Suppressor macrophage treated with lipopolysaccharide for 4 hours (primary cell): Measurements from ENCODE around the gene FBXL17.

Source experiments
- DNase-seq: peaks from one replicate; pipeline ENCODE4 v3.0.0-alpha.2; 2020

FBXL17 gene

DNA sequence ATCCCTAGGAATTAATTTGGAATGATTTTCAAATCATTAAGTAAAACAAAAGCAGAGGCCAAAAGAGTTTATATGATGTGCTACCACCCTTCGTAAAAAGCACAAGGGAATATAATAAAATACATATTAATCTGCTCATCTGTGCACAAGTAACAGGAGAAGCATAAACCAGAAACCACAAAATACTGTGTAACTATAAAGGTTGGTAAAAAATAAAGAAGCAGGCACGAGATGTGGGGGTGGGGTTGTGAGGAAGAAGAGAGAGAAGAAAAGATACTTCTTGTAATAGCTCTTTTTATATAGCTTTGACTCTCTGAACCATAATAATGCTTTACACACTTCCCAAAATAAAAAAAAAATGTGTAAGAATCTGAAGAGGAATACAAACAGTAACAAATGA is 496.3 kb downstream of the FBXL17 start:
- no peak for DNase-seq

DNA sequence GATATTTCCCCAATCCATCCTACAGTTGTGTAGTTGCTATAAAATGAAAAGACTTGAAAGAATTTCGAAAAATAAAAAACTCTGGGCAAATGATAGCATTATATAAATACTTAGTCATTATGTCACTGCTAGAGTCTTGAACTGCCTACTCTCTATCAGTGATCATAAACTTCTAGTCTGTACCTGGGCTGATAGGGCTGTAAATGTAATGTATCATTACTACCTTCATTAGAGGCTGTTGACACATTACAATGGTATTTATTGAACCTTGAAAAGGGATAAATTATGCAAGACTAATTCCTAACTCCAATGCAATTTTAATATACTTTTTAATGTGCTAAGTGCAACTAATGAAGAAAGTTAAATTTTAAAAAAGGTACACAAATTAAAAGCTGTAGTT is 497.0 kb downstream of the FBXL17 start:
- no peak for DNase-seq

DNA sequence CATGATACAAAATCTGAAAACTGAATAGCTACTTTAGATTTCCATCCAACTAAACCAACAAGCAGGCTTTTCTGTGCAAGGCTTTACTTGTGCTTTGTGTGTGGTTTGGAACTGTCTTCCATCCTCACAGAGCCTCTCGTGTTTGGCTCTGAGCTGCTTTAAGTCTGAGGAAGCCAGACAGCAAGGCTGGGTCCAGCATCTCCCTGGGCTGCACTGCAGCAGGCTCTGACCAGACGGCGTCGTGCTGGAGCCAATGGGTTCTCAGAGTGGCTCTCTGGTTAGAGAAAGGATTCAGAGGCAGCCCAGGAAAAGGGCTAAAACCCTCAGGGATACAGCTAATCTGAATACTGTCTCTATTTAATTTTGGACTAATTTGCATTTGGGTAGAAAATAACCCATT is 503.2 kb downstream of the FBXL17 start:
- DNase-seq = no peak

DNA sequence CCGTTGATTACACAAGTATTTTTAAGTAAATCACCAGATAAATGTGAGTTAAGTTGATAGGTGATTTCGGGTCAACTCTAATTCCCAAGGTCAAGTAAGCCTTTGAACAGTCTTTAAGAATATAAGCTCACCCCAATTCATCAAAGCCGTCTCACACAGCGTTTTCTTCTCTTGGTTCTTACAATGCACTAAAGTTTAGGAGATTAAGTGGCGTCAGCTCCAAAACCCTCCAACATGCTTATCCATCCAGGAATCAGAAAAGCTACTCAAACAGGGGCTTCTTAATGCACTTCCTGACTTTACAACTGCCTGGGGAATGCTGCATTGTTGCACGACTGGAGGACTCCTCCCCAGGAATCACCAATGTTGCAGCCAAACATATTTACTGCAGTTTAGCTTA is 505.0 kb downstream of the FBXL17 start:
- DNase-seq = no peak

DNA sequence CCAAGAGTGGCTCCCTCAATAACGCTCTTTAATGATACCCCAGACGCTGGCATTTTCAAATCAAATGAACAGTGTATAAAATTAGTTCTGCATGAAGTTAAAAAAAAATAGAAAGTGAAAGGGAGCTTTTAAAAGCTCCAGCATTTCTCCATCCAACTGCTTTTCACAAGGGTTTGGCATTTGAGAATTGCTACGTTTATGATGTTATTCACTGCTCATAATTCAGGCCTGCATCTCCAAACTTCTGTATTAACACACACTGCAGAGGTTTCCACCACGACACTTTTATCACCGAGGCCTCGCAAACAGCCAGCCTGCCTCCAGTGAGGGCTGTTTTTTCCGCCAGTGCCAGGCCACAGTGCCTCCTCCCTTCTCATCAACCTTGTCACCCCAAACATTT is 505.6 kb downstream of the FBXL17 start:
- no peak for DNase-seq

DNA sequence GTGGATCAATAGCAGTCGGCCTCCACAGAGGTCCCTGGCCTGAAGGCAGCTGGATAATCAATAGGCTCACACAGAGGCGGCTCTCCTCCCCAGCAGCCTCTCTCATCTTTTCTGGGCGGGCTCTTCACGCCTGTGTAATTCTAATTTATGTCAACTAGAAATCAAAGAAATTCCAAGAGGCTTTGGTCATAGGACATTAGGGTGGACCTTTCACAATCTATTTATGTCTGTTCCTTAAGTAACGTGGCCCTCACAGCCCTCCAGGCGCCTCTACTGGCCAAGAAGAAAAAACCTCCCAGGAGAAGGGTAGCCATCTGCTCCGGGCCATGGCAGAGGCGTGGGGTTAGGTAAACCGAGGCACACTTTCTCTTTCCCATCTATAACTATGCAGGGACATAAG is 506.1 kb downstream of the FBXL17 start:
- DNase-seq = no peak

DNA sequence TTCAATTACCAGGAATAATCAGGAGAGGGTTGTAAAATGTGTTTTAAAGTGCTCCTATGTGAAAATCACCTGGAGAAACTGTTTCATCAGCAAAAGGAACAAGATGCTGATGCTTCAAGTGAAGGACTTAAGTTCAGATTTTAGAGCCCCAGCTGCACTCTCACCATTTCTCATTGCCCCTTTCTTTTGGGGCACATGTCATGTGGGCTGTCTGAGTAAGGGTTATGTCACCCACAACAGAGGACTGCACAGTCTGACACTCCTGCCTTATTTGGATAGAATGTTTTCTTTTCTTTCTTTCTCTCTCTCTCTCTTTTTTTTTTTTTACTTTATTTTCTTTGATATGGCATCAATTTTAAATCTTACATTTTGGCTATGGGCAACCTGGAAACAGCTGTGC is 507.1 kb downstream of the FBXL17 start:
- no peak for DNase-seq

DNA sequence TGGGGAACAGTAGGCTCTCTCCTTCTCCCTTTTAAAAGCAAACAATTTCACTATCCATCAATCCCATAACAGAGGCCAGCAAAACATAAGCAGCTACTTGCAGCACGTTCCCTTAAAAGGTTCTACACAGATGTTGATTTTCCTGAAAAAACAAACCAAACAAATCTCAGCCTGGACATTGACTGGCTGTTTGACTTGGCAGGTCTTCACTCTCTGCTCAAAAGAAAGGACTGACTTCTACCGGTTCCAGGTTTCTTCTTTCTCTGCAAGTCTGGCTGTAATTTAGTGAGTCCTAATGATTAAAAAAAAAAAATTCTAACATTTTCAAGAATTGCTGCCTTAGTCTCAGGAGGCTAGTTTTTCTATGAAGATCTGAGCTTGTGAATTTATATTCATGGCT is 508.0 kb downstream of the FBXL17 start:
- DNase-seq = no peak

DNA sequence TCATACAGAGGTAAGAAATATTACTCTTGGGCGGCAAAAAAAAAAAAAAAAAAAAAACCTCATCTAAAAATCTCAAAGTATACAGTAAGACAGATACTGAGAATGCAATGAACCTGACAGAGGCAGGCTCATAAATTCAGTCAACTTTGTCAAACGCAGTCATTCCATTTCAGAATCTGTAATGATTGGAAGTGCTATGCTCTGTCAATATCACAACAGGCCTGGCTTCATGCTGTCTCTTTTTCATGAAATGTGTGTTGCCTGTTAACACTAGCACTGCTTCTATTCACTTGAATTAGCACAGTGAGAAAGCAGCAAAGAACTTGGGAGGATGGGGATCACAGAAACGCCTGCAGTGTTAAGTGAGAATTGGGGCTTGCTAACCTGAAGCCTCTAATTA is 510.9 kb downstream of the FBXL17 start:
- no peak for DNase-seq

DNA sequence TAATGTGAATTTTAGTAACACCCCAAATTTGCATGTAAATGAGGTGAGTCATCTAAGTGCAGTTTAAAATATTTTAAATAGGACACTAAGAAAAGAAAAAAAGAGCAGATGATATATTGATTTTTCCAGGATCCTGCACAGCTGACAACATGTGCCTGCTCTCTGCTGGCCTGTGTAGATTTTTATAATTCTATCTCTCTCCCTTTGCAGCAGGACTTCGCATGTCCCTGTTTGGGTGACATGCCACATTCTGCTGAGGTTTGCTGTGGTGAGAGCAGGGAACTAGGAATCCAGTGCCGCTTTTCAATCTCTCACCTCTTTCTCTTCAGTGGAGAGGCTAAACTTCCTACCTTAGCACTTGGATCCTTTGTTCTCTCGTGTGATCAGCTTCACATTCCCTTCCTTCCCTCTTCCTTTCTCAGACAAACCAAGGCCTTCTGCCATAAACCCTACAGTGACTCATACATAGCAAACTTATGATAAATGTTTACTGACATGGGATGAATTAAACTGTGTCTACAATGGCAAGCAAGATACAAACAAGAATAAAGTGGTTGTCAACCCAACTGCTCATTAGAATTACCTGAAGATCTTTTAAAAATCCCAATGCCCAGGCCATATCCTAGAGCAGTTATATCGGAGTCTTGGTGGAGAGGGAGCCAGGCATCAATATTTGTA is 512.3 kb downstream of the FBXL17 start:
- no peak for DNase-seq

DNA sequence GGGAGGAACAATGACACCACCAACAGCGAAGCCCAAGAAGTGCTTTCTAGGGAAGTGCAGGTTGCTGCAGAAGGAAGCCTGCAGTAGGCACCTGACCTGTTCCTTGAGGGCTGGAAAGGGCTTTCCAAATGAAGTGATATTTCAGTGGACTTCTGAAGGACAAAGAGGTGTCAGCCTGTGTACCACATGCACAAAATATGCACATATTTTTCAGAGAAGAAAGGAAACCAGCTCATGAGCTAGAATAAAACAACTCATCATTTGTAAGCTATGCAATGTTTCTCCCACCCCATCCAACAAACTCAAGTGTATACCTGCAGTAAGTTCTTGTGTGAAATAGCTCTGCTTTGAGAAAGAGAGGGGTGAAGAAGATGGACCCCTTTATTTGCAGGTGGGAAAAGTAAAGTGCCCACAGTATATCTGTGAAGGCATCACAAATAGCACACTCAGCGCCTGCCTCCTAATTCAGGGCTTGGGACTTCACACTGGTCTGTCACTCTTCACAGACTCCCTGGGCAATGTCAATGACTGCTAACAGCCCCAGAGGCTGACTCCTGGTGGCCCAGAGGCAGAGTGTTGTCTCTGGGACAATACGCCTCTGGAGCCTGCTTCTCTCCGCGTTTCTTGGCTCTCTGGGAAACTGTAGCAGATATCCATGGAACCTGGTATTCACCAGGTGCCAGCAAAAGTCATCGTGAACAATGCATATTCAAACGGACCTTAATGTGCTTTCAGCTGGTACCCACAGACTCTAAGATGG is 513.1 kb downstream of the FBXL17 start:
- no peak for DNase-seq

DNA sequence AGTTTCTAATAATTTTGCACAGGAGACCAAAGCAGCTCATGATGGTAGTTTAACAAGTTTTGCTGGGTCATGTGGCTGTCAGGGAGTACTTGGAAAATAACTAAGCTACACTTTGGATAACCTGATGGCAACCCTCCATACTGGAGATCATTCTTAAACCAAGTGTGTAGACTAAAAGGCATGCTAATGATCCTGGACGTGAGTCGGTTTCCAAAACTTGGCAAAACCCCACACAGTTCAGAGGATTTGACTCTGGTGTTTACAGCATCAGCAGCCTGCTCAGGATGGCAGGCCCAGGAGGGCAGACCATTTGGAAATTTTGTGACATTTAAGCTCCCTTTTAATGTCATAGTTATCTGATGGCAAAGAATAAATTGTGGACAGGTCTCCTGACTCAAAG is 514.6 kb downstream of the FBXL17 start:
- no peak for DNase-seq

DNA sequence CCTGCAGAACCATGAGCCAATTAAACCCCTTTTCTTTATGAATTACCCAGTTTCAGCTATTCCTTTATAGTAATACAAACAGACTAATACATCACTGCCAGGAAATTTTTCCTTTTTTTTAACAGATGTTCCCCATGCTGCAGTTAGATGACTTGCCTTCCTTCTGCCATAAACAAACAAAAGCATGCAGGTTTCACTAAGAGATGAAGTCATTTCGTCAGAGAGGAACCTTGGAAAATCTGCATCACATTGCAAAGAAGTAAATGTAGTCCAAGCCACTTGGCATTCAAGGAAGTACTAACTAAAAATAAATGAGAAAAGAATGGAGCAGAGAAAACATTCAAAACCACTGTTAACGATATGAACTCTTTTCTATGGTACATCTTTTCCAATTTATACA is 517.1 kb downstream of the FBXL17 start:
- no peak for DNase-seq

DNA sequence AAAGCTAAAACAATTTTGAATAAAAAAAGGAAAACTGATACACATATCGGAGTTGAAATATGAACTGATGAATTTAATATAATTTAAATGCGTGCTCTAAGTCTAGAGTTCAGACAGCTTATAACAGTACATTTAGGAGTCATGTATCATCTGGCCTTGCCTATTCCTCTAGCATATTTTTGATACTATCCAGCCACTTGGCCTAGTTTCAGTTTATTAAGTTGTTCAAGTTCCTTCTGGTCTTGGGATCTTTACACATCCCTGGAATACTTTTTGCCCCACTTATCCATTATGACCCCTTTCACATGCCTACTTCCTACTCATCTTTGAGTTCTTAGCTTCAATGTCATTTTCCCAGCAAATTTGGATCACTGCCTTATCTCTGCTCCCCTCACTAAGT is 518.8 kb downstream of the FBXL17 start:
- DNase-seq = no peak

DNA sequence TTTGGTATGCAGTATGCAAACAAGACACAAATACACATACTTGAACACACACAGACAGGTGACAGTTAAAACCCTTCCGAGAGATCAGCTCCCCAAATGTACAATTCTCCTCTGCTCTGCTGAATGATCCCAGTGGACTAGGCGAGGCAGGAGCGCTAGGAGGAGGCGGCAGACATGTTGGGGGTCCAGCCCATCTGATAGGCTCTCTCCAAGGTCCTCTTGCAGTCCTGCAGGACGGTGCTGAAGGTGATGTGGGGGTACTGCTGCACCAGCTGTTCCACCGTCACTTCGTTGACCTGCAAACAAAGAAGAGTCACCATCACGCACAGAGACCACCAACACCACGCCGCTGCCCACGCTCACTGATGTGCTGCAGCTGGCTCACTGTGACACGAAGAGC is 520.3 kb downstream of the FBXL17 start:
- DNase-seq = no peak

DNA sequence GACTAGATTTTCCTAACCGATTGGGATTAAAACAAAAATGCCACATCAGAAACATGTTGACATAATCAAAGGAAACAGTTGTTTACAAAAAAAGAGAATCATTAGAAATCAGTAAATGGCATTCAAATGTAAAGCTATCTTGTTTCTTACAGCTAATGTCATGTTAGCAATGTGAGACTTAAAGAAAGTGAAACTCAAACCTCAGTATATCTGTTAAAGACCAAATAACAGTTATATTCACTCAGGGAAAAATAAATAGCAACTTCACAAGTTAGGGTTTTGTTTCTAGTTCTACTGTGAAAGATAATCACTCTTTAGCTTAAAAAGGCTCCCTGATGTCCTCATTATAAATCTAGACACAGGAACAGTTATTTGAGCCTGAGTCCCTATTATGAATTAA is 521.9 kb downstream of the FBXL17 start:
- DNase-seq = no peak

DNA sequence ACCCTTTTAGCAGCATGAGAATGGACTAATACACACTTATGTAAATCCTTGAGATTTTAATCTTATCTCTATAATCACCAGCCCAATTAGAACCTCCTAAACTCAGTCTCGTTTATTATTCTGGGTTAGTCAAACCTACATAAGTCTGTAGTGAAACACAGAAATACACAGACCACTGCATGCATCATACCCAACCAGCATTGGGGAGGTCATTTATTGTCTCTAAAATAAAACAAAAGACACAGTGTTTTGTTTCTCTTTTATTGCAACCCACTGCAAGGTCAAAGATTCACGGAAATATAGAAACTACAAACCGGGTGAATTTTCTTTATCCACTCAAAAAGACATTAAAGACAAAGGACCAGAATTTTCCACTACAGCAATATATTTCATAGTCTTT is 523.1 kb downstream of the FBXL17 start:
- DNase-seq = no peak

DNA sequence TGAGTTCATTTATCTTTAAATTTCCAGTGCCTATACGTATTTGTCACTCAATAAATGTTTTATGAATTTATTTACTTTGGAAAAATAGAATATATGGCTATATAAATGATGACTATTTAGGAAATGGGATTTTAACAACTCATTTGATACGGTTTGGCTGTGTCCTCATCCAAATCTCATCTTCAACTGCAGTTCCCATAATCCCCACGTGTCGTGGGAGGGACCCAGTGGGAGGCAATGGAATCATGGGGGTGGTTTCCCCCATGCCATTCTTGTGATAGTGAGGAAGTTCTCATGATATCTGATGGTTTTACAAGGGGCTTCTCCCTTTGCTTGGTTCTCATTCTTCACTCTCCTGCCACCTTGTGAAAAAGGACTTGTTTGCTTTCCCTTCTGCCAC is 523.6 kb downstream of the FBXL17 start:
- no peak for DNase-seq

DNA sequence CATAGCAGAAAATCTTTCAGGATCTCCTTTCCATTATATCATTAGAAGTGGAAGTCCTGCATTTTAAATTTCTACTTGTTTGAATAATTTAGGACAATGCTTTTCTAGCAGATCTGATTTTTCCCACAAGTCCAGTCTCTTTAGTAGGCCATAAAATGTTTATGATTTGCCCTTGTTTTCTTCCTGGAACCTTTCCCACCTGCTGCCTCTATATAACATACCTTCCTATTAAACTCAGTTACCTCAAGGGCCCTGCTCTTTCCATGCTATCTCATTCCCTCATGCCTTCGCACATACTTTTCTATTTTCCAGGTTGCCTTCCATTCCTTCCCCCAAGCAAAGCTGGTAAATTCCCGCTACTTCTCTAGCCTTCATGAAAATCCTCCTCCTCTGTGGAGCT is 524.1 kb downstream of the FBXL17 start:
- no peak for DNase-seq

DNA sequence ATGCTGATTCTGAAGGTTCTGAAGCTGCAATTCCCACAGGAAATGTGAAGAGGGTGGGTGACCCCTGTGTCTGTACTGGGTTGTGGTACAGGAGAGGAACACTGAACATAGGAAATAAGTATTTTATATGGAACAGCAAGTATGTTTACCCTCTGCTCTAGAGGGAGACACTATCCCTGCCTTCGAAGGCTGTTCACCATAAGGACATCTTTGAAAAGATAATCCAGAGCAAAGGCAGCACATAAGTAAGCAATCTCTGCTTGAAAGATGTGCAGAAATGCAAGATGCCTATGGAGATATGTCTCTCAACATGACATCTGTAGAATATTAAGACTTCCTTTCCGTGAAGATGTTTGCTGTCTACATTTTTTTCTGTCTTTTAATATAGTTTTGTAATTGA is 526.7 kb downstream of the FBXL17 start:
- DNase-seq = no peak

DNA sequence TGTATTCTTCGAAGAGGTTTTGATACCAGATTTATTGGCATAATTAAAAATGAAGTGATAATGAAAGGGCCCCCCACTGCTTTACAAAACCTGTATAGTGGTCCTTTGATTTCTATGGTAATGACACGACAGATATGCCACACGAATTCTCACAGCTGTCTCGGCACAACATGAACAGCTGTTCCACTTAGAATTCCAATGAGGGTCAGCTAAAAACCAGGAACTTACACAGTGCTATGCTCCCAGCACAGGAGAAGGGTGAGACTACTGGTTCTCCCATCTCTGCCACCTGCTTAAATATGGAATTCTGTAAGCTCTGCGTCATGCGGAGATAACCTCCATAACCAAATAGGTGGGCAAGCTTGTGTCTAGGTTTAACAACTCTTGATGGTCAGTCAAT is 528.2 kb downstream of the FBXL17 start:
- no peak for DNase-seq

DNA sequence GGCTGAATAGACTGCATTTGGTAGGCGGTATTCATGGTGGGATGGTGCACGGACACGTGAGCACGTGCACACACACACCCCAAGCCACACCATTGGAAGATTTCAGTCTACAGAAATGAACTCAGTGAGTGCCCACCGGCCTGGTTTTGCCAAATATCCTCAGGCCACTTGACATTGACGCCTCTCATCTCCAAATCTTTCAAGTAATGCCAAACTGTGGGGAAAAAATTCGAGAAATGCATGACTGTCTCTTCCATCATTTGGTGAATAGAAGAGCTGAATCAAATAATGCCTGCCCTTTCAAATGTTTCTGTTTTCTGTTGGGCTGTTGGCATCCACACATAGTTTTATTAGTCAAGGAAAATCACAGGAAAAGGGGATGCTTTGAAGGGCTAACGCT is 528.9 kb downstream of the FBXL17 start:
- DNase-seq = no peak

DNA sequence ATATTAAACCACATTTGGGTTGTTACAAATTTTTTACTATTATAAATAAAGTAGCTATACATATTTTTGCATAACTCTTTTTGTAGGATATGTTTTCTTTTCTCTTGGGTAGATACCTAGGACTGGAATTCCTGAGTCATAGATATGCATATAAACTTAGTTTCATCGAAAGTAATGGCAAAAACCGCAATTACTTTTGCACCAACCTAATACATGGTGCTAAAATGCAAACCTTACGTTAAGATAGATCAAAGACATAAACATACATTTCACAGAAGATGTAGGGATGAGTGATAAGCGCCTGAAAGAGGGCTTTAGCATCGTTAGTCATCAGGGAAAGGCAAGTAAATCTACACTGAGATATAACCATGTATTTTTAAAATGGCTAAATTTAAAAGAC is 532.8 kb downstream of the FBXL17 start:
- no peak for DNase-seq

DNA sequence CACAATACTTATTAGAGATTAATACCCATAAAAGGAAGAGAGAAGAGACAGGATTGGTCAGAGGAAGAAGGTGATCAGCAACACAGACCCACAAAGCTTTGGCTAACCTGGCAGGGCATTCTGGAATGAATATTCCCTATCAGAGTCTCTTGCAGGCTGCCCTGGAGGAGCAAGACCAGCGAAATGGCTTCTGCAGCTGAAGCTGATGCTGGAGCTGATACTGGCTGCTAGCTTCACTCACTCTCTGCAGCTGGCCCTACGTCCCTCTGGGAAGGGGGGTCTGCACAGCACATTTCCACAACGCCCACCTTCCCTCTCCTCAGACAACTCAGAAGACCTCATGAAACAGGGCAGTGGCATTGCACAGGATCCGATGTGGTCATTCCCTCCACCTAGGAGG is 541.3 kb downstream of the FBXL17 start:
- DNase-seq = no peak

DNA sequence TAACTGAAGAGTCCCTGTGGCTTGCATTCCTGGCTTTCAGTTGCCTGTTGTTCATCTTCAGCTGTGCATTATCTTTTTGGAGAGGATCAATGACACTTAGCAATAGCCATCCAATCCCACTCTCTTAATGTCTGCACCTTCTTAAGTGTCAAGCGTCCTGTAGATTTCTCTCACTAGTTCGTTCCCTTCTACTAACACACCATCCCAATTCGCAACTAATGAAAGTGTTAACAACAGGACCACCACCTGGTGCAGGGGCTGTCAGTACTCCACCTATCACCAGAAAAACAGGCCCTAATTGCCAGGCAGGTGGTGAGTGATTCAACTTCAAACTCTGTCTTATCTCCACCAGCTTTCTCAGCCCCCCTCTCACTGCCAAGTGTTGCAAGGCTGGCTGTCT is 541.7 kb downstream of the FBXL17 start:
- DNase-seq = no peak
